HL-60/S4 (cell line): ENCODE measurements around the gene TOP1.
"Not testable (repeated sequence)": the region's sequence is repeated elsewhere in the genome, so short reads cannot be mapped to it uniquely, and the experiment has no call there.

ENCODE experiments used
- in situ Hi-C: fragments of 300-500 bp; cut with MboI; formaldehyde crosslinking; loops from 2 replicates; pipeline ENCODE4 v1.14.3; 2022; ENCODE audit warnings: low sequenced_read_pairs

TOP1 gene

GRCh38 chr20:41003936-41004294 is 24.7 kb upstream of the TOP1 start:
- in situ Hi-C loops, result not testable (repeated sequence)

- in situ Hi-C loops, result no loop called here
Measured at GRCh38 chr20:41004531-41005360, 23.9 kb upstream of the TOP1 start.

GRCh38 chr20:41005361-41005729 is 23.3 kb upstream of the TOP1 start:
- in situ Hi-C loops, result no loop called here

- in situ Hi-C loops, result no loop called here
Measured at GRCh38 chr20:41006126-41006935, 22.3 kb upstream of the TOP1 start.

GRCh38 chr20:41006936-41007474 is 21.6 kb upstream of the TOP1 start:
- in situ Hi-C loops, result no loop called here

- in situ Hi-C loops, result no loop called here
Measured at GRCh38 chr20:41007481-41007880, 21.1 kb upstream of the TOP1 start.

GRCh38 chr20:41009946-41010345 is 18.7 kb upstream of the TOP1 start:
- in situ Hi-C loops, result no loop called here

GRCh38 chr20:41011551-41012067 is 17.0 kb upstream of the TOP1 start:
- in situ Hi-C loops, result no loop called here

GRCh38 chr20:41014561-41015088 is 14.0 kb upstream of the TOP1 start:
- in situ Hi-C loops, result no loop called here

- in situ Hi-C loops, result no loop called here
Measured at GRCh38 chr20:41017448-41018042, 11.1 kb upstream of the TOP1 start.

- in situ Hi-C loops, result no loop called here
Measured at GRCh38 chr20:41018153-41018552, 10.5 kb upstream of the TOP1 start.

GRCh38 chr20:41023549-41023948 is 5.1 kb upstream of the TOP1 start:
- in situ Hi-C loops, result no loop called here

GRCh38 chr20:41027366-41027765 is 1.3 kb upstream of the TOP1 start:
- in situ Hi-C loops, result no loop called here

GRCh38 chr20:41027872-41028358 is 707 bp upstream of the TOP1 start:
- in situ Hi-C loops, result no loop called here

GRCh38 chr20:41029150-41029901 is 704 bp downstream of the TOP1 start:
- in situ Hi-C loops, result no loop called here

GRCh38 chr20:41030061-41030460 is 1.4 kb downstream of the TOP1 start:
- in situ Hi-C loops, result no loop called here

GRCh38 chr20:41030531-41031242 is 2.1 kb downstream of the TOP1 start:
- in situ Hi-C loops, result no loop called here

- in situ Hi-C loops, result no loop called here
Measured at GRCh38 chr20:41031243-41031619, 2.6 kb downstream of the TOP1 start.

GRCh38 chr20:41032271-41032670 is 3.6 kb downstream of the TOP1 start:
- in situ Hi-C loops, result no loop called here

- in situ Hi-C loops, result no loop called here
Measured at GRCh38 chr20:41034239-41034638, 5.6 kb downstream of the TOP1 start.
